Keratinocyte (primary cell): ENCODE data around the gene ELOVL7. TPM values are rescaled to one million over a fixed set of nuclear protein-coding genes. Genes with fewer than 3 reads are reported as not detected.

ENCODE experiments used
- DNase-seq: peaks from one replicate; pipeline ENCODE4 v3.0.0-alpha.2; 2011; ENCODE audit warnings: low read depth, missing footprints, low spot score
- FAIRE-seq: peaks from 2 replicates; lab custom pipeline; 2011; peaks lifted over from hg19 to GRCh38; lab: Jason Lieb, UNC
- H2AFZ ChIP-seq: 2 replicates; pipeline ENCODE4 v1.6.0; 2012; ENCODE audit warnings: low read length, control low read depth, inconsistent platforms; ENCODE audit not compliant: control insufficient read depth
- H3K27ac ChIP-seq: 2 replicates; pipeline ENCODE4 v1.5.1; 2011; ENCODE audit warnings: low read length; ENCODE audit not compliant: control insufficient read depth, insufficient read depth
- H3K27me3 ChIP-seq: 3 replicates; pipeline ENCODE4 v1.6.0; 2011; ENCODE audit warnings: low read length; ENCODE audit not compliant: control insufficient read depth, insufficient read depth; ENCODE audit errors: extremely low read depth
- H3K36me3 ChIP-seq, 2 experiments: 2 replicates in 1 of 2; 3 replicates in 1 of 2; pipeline ENCODE4 v1.5.1; 2011; ENCODE audit warnings: low read length in 2 of 2, mild to moderate bottlenecking in 1 of 2; ENCODE audit not compliant: control insufficient read depth in 2 of 2, insufficient read depth in 2 of 2; ENCODE audit errors: extremely low read depth in 1 of 2
- H3K4me1 ChIP-seq: 3 replicates; pipeline ENCODE4 v1.5.1; 2011; ENCODE audit warnings: low read length; ENCODE audit not compliant: control insufficient read depth, insufficient read depth; ENCODE audit errors: extremely low read depth
- H3K4me2 ChIP-seq: 3 replicates; pipeline ENCODE4 v1.6.0; 2011; ENCODE audit warnings: low read depth, low read length; ENCODE audit not compliant: control insufficient read depth, insufficient read depth; ENCODE audit errors: extremely low read depth
- H3K4me3 ChIP-seq, 3 experiments: fragments of 200-600 bp in 1 of 3; sonication (generic) in 1 of 3; 2 replicates in 2 of 3; 3 replicates in 1 of 3; pipeline ENCODE4 v1.5.1; 2011 to 2016; ENCODE audit warnings: low read length in 3 of 3, mild to moderate bottlenecking in 3 of 3, control low read depth in 2 of 3, inconsistent platforms in 1 of 3, low read depth in 1 of 3, mixed read lengths in 1 of 3, mixed run types in 1 of 3, moderate library complexity in 1 of 3; ENCODE audit not compliant: control insufficient read depth in 2 of 3, insufficient read depth in 2 of 3; ENCODE audit errors: extremely low read depth in 1 of 3
- H3K79me2 ChIP-seq: 2 replicates; pipeline ENCODE4 v1.6.0; 2012; ENCODE audit warnings: low read length; ENCODE audit not compliant: control insufficient read depth, insufficient read depth
- H3K9ac ChIP-seq: 3 replicates; pipeline ENCODE4 v1.6.0; 2011; ENCODE audit warnings: low read length; ENCODE audit not compliant: control insufficient read depth, insufficient read depth; ENCODE audit errors: extremely low read depth
- H3K9me1 ChIP-seq: 3 replicates; pipeline ENCODE4 v1.6.0; 2011; ENCODE audit warnings: low read length; ENCODE audit not compliant: control insufficient read depth, insufficient read depth; ENCODE audit errors: extremely low read depth
- H3K9me3 ChIP-seq: 2 replicates; pipeline ENCODE4 v1.5.1; 2012; ENCODE audit warnings: low read depth, low read length; ENCODE audit not compliant: control insufficient read depth
- H4K20me1 ChIP-seq: 3 replicates; pipeline ENCODE4 v1.6.0; 2011; ENCODE audit warnings: low read length; ENCODE audit not compliant: control insufficient read depth, insufficient read depth; ENCODE audit errors: extremely low read depth
- EZH2 ChIP-seq: IDR thresholded peaks from one replicate; pipeline ENCODE4 v1.6.1; 2012; ENCODE audit warnings: inconsistent platforms, mild to moderate bottlenecking, low read length, moderate library complexity
- dilution Hi-C: fragments of 300-500 bp; cut with MboI; formaldehyde crosslinking; loops from one replicate; pipeline ENCODE4 v1.7.0; 2020; ENCODE audit warnings: low sequenced_read_pairs; ENCODE audit not compliant: extremely low pct_ligation_motif_present
- polyA plus RNA-seq, 5 experiments: library from polyadenylated mRNA; depleted of rRNA in 3 of 5; stranded (reverse) in 3 of 5; stranded (forward) in 1 of 5; unstranded in 1 of 5; fragments of >200 nt; gene quantifications; 1 replicate in 1 of 5; 2 replicates in 3 of 5; 3 replicates in 1 of 5; pipeline versions ENCODE4 v1.2.1 to v1.2.3, GENCODE V29; 2011 to 2012; ENCODE audit warnings: missing spikeins in 2 of 5, low read depth in 1 of 5, low replicate concordance in 1 of 5
- TF ChIP-seq, protein P1 (sequence below), 3 experiments: IDR thresholded peaks in 1 of 3; conservative IDR thresholded peaks in 1 of 3; optimal IDR thresholded peaks in 1 of 3; 2 replicates in 2 of 3; 3 replicates in 1 of 3; pipeline versions ENCODE3 to v1.5.1; 2011; ENCODE audit warnings: low read length in 3 of 3, mild to moderate bottlenecking in 3 of 3, moderate library complexity in 2 of 3, control low read depth in 1 of 3, inconsistent platforms in 1 of 3; ENCODE audit not compliant: insufficient read depth in 2 of 3; ENCODE audit errors: extremely low read depth in 1 of 3

ELOVL7 gene
- polyA plus RNA-seq, 1 donor (not counting 4 experiments of a cell fraction or from before 2014, with no cell fraction given): 12.0 TPM

DNA sequence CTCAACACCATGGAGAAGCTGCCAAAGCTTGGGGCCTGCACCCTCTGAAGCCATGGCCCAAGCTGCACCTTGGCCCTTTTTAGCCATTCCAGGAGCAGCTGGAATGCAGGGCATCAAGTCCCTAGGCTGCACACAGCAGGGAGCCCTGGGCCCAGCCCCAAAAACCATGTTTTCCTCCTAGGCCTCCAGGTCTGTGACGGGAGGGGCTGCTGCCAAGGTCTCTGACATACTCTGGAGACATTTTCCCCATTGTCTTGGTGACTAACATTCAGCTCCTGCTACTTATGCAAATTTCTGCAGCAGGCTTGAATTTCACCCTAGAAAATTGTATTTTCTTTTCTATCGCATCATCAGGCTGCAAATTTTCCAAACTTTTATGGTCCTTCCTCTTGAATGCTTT, 64.6 kb downstream of the ELOVL7 start:
- Histone ChIP-seq H3K4me1 (no peaks in the 10 kb centered on the region), H3K4me2 (no peak overlapping the region), H3K27me3 (no peaks in the 10 kb centered on the region), H3K9me1 (no peaks in the 10 kb centered on the region), H3K4me3 (no peak overlapping the region), H4K20me1 (no peaks in the 10 kb centered on the region), H3K79me2 (no peaks in the 10 kb centered on the region), H3K9me3 (no peaks in the 10 kb centered on the region), H3K27ac (no peak overlapping the region), H3K36me3 (no peaks in the 10 kb centered on the region), H3K9ac (no peak overlapping the region), H2AFZ (no peak overlapping the region)
- dilution Hi-C loops: no loop called here
- no peak for DNase-seq
- no peak for TF ChIP-seq EZH2
- TF ChIP-seq, protein P1, sequence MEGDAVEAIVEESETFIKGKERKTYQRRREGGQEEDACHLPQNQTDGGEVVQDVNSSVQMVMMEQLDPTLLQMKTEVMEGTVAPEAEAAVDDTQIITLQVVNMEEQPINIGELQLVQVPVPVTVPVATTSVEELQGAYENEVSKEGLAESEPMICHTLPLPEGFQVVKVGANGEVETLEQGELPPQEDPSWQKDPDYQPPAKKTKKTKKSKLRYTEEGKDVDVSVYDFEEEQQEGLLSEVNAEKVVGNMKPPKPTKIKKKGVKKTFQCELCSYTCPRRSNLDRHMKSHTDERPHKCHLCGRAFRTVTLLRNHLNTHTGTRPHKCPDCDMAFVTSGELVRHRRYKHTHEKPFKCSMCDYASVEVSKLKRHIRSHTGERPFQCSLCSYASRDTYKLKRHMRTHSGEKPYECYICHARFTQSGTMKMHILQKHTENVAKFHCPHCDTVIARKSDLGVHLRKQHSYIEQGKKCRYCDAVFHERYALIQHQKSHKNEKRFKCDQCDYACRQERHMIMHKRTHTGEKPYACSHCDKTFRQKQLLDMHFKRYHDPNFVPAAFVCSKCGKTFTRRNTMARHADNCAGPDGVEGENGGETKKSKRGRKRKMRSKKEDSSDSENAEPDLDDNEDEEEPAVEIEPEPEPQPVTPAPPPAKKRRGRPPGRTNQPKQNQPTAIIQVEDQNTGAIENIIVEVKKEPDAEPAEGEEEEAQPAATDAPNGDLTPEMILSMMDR (optimal IDR thresholded peaks at IDR 0.05 in 1 of 3, IDR thresholded peaks at IDR 0.05 in 1 of 3, conservative IDR thresholded peaks at IDR 0.05 in 1 of 3; ENCODE audit: extremely low read depth in 1 of 3, insufficient read depth in 2 of 3, low read length in 3 of 3): no peak
- FAIRE-seq: no peak

DNA sequence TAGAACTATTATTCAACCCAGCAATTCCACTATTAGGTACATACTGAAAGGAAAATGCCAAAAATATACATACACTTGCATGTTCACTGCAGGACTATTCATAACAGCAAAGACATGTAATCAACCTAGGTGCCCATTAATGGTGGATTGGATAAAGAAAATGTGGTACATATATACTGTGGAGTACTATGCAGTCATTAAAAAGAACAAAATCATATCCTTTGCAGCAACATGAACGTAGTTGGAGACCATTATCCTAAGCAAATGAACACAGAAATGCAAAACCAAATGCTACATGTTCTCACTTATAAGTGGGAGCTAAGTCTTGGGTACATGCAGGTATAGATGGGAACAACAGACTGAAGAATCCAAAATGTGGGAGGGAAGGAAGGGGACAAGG, 67.7 kb downstream of the ELOVL7 start:
- Histone ChIP-seq H3K79me2 (no peaks in the 10 kb centered on the region), H3K27ac (no peak overlapping the region), H2AFZ (no peak overlapping the region), H3K9ac (no peak overlapping the region), H3K27me3 (no peaks in the 10 kb centered on the region), H3K9me3 (no peaks in the 10 kb centered on the region), H3K4me1 (no peaks in the 10 kb centered on the region), H3K9me1 (no peaks in the 10 kb centered on the region), H3K4me3 (no peak overlapping the region), H3K36me3 (no peaks in the 10 kb centered on the region), H4K20me1 (no peaks in the 10 kb centered on the region), H3K4me2 (no peak overlapping the region)
- no peak for FAIRE-seq
- dilution Hi-C loops: no loop called here
- no peak for TF ChIP-seq EZH2
- TF ChIP-seq, protein P1 (optimal IDR thresholded peaks at IDR 0.05 in 1 of 3, IDR thresholded peaks at IDR 0.05 in 1 of 3, conservative IDR thresholded peaks at IDR 0.05 in 1 of 3; ENCODE audit: extremely low read depth in 1 of 3, insufficient read depth in 2 of 3, low read length in 3 of 3): no peak
- DNase-seq: no peak
